ENCODE measurements around the gene ADAM30.

Gene ADAM30

DNA sequence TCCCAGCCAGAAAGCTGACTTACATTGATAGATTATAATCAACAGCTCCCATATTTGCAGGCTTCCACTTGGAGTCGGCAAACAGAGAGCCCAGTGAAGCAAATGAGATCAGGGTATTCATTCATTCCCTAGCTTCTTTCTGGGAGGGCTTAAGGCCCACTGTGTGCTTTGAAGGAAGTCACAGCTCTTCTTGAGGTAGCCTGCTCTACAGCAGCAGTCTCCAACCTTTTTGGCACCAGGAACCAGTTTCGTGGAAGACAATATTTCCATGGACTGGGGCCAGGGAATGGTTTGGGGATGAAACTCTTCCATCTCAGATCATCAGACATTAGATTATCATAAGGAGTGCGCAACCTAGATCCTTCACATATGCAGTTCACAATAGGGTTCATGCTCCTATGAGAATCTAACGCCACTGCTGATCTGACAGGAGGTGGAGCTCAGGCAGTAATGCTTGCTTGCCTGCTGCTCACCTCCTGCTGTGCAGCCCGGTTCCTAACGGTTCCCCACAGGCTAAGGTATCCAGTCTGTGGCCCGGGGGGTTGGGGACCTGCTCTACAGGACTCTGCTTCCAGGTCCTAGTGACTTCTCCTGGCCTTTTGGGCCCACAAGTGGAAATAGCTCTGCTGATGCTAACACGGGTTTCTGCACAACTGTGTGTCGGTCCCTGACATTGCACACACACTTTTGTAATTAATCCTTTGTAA lies 13.7 kb upstream of the ADAM30 start:
- Histone ChIP-seq H3K27ac (no peak overlapping the region), H3K4me3 (no peak overlapping the region)

DNA sequence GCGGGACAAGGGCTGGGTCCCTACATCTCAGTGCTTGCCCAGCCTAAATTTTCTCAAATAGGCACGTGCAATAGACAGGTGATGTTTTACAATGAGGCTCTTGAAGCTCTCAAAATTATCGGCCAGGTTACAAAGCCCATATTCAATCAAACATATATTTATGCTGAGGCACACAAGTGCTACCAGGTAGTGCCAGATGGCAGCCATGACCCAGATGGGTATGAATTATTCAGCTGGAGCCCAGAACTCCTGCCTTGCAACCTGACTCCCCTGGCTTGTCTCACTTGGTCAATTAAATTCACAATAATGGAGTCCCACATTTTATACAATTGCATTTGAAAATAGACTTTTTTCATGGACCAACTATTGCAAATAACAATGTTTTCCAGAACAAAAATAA lies 12.3 kb upstream of the ADAM30 start:
- Histone ChIP-seq H3K27ac (no peak overlapping the region), H3K4me3 (no peak overlapping the region)

DNA sequence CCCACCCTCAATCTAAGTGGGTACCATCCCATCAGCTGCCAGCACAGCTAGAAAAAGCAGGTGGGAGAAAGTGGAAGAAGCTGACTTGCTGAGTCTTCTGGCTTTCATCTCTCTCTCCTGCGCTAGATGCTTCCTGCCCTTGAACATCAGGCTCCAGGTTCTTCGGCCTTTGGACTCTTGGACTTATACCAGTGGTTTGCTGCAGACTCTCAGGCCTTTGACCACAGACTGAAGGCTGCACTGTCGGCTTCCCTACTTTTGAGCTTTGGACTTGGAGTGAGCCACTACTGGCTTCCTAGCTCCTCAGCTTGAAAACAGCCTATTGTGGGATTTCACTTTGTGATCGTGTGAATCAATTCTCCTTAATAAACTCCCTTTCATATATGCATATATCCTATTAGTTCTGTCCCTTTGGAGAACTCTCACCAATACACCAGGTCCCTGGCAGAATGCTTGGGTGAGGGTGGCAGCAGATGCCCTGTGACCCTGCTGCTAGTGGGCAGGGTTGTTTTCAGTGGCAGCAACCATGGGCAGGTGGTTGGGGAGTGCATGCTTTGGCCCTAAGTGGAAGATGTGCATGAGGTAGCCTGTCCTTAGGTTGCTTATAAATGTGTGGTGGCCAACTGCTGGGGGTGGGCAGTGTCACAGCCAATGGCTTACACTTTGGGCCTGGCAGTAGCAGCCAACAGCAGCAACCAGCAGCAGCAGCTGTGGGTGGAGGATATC lies 10.8 kb upstream of the ADAM30 start:
- H3K4me3 ChIP-seq, result no peak overlapping the region
- H3K27ac ChIP-seq, result no peak overlapping the region

DNA sequence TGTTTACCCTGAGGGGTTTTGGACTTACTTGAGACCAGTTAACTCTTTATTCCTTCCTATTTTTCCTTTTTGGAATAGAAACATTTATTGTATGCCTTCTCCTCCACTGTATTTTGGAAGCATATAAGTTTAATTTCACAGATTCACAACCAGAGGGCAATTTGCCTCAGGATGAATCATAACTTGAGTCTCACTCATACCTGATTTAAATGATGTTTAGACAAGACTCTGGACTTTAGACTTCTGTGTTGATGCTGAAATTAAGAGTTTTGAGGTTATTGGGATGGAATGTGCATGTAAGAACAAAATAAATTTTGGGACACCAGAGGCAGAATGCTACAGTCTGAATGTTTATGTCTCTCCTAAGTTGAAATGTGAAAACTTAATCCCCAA lies 7.1 kb upstream of the ADAM30 start:
- H3K27ac ChIP-seq, result no peak overlapping the region

DNA sequence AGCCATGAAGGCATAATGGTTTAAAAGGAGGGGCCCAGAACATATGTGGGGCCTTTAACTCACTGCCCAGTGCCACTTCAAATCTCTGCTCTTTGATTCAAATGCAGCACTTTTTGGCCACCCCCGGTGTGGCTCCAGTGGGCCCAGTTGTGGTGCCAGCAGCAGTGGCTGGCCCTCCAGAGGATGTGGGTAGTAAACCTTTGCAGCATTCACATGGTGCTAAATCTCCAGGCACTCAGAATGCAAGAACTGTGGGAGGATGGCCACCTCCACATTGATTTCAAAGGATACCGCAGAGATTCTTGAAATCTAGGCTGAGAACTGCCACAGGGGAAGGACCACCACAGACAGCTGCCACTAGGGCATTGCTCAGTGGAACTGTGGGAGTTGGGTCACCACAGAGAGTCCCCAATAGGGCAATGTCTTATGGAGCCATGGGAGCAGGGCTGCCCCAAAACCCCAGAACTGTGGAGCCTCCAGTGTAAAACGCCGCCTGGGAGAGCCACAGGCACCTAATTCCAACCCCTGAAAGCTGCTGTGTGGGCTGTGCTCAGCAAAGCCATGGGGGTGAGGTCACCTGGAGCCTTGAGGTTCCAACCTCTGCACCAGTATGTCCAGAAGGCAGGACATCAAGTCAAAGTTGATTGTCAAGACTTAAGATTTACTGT lies 6.6 kb upstream of the ADAM30 start:
- Histone ChIP-seq H3K4me3 (no peak overlapping the region), H3K27ac (no peak overlapping the region)

More for the DNA sequence above, 7.1 kb upstream of the ADAM30 start:
- no peak overlapping the region for H3K4me3 ChIP-seq

DNA sequence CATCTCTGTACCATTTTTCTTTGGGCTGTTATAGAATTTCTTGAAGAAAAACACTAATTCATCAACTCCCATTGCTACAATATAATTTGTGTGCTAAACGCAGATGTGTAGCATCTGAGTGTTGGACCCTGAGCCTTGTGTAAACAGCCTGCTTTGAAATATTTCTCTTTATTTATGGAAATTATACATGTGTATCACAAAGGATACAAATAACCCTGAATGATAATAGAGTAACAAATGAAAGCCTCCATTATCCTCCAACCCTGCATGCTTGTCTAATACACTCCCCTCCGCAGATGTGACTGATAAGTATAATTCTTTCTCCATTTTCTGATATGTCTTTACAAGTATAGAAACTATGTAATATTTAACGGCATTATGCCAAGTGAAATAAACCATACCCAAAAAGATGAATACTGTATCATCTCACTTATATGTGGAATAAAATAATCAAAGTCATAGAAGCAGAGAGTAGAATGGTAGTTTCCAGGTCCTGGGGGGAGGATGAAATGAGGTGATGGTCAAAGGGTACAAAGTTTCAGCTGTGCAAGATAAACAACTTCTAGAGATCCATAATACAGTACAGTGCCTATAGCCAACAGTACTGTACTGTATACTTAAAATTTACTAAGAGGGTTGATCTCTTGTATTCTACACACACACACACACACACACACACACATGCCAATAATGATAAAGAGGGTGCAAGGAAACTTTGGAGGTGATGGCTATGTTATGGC lies 2.8 kb upstream of the ADAM30 start:
- H3K27ac ChIP-seq, result no peak overlapping the region

DNA sequence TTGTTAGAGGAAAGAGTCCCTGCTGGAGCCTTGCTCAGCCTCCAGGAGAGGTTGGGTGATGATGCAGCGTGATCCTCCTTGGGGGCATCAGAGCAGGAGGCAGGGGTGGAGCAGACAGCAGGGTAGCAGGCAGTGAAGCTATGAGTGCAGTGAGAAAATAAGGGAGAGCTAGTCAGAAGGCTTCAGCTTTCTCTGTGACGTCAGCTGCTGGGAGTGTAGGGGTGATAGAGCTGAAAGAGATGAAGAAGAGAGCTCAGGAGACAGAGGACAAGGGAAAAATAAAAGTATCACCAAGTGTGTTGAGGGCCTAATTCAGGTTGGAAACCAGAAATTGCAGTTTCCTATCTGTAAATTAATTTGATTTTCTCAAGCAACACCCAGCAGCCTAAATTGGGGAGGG lies 2.2 kb upstream of the ADAM30 start:
- H3K27ac ChIP-seq, result no peak overlapping the region
- no peak overlapping the region for H3K4me3 ChIP-seq

More for the DNA sequence above, 2.8 kb upstream of the ADAM30 start:
- H3K4me3 ChIP-seq, result no peak overlapping the region

DNA sequence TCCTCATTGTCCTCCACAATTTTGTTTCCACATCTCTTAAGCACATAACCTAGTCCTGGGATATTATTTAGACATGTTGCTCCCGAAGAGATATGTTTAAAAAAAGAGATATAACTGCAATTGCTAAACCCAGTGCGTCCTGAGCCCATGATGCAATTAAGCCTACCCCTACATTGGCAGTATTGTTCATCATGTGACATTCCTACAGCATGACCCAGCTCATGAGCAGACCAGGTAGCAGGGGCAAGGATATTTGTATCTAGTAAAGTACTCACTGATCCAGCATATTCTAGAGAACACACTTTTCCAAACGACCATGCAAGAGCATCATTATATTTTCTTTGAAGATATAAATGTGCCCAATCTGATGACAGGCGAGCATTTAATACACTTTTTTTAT lies 1.2 kb downstream of the ADAM30 start:
- Histone ChIP-seq H3K4me3 (no peak overlapping the region), H3K27ac (no peak overlapping the region)

DNA sequence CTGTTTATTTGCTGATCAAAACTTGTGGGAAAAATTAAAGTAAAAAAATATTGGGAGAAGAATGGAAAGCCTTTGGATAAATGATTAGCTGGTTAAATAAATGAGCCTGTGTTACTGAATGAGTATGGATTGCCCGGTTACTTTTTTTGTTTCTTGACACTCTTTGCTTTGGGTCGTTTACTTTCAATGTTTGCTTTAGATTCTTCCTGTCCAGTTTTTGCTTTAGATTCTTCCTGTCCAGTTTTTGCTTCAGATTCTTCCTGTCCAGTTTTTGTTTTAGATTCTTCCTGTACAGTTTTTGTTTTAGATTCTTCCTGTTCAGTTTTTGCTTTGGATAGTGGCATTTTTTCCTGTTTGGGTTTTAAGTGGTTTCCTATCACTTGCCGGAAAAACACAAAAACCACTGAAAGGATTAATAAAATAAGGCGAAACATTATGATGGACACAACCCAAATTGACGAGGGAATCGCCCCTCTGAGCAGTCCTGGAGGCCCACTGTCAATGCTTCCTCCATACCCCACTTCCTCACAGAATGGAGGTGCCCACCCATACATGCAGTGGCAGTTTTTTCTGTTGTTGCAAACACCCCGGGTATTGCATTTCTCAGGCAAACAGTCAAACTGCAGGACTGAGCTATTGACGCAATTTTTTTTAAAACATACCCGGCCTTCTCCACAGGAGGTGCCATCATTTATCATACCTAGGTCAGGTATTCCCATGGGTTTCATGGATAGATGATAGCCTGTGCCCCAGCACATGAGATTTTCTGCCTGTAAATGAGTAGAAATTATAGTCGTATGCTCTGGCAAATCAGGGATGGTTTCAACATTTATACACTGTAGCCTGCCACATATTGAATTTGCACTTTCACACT lies 2.3 kb downstream of the ADAM30 start:
- Histone ChIP-seq H3K27ac (no peak overlapping the region), H3K4me3 (no peak overlapping the region)

DNA sequence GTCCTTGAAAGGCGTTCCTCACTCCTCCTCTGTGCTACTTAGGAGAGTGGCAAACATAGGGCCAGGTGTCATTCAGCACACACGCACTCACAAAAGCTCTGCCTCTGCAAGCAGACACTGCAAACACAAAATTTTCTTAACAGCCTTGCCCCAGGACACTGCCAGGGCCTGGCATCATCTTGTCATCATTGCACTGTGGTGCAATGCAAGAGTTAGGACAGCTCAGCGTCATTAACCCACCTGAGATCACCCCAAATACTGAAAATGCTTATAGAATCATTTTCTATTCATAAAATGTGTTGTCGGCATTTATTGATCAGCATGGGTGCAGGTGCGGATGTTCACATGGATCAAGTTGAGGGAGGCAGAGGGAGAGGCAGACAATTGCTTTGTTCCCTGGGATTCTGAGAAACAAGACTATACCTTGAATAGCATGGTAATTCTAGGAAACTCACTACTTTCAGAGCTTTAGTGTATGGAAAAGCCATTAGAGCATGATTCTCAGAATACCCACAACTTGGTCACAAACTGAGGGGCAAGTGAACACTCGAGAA lies 3.0 kb downstream of the ADAM30 start:
- H3K27ac ChIP-seq, result no peak overlapping the region
- H3K4me3 ChIP-seq, result no peak overlapping the region

DNA sequence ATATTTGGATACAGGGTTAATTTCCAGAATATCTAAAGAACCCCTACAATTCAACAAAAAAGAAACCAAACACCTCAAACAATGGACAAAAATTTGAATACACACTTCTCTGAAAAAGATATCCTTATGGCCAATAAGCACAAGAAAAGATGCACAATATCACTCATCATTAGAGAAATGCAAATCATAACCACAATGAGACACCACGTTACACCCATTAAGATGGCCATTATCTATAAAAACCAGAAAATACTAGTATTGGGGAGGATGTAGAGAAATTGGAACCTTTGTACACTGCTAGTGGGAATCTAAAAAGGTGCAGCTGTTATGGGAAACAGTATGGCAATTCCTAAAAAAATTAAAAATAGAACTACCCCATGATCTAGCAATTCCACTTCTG lies 4.9 kb downstream of the ADAM30 start:
- Histone ChIP-seq H3K4me3 (no peak overlapping the region), H3K27ac (no peak overlapping the region)

DNA sequence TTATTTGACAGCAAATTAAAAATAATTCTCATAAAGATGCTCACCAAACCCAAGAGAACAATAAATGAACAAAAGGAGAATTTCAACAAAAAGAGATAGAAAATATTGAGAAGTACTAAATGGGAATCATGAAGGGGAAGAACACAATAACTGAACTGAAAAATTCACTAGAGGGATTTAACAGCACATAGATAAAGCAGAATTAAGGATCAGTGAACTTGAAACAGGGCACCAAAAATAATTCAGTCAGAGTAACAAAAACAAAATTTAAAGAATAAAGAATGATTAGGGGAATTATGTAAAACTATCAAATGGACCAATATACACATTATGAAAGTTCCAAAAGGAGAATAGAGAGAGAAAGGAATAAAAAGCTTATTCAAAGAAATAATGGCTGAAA lies 7.8 kb downstream of the ADAM30 start:
- H3K4me3 ChIP-seq, result no peak overlapping the region

DNA sequence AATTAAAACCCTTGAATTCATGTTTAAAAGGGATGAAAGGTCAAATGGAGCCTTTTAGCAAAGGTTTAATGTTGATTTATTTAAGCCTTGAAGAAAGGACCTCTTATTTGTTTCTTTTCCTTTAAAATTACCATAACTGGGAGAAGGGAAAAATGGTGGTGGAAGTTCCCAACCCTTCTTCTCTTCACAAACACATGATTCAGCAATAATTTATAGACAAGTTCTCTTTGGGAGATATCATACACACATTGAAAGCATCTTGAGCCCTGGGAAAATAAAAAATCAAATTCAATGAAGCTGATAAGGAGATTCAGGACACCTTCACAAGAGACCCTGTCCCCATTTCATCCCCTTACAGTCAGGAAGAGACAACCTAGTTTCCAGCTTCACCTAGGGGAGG lies 8.9 kb downstream of the ADAM30 start:
- Histone ChIP-seq H3K27ac (no peak overlapping the region), H3K4me3 (no peak overlapping the region)

More for the DNA sequence above, 7.8 kb downstream of the ADAM30 start:
- H3K27ac ChIP-seq, result no peak overlapping the region

DNA sequence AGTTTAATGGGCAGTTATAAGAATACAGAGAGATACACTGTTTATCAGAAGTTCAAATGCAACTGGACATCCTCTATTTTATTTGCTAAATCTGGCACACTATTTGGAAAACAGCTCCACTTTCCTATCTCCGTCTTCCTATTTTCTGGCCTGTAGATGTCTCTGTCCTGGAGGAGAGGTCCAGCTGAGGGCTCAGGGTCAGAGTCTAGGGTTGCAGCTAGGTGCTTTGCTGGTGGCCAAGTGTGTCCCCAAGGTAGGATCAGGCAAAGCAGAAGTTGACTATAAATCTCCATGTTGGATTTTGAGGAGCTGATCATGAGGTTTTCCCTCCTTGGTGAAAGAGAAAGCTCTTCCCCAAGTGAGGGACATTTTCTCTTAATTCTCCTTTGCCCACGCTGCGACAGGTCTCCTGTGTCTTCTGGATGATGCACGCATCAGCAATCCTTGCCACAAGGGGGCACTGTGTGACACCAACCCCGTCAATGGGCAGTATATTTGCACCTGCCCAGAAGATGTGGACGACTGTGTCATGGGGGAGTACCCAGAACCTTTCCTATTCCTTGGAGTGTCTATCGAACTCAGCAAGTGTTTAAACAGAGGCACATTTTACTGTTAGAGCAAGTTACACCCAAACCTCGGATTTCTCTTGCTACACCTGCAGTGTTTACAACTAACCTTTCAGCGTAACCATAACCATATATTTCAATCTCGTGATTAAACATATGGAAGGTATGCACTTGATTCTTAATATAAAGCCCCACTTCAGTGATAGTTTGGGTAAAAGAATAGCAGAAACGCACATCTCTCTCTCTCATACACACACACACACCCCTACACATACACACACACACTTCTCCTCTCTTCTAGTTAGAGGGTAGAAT lies 10.2 kb downstream of the ADAM30 start:
- no peak overlapping the region for H3K4me3 ChIP-seq

DNA sequence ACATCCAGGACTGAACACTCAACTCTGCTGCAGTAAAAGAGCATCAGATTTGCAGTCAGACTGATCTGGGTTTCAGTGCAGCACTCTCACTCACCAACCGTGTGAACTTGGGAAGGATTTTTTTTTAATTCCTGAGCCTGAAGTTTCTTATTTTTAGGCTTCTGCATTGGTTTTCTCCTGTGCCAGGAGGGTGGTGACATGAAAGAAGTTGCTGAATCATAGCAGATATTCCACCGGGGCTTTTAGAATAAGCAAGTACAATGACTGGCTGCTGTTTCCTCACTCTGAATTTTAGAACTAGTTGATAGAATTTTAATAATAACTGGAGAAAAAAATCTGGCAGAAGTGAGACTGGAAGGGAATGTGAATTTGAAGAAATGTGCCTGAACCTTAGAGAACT lies 11.6 kb downstream of the ADAM30 start:
- H3K4me3 ChIP-seq, result no peak overlapping the region

More for the DNA sequence above, 10.2 kb downstream of the ADAM30 start:
- no peak overlapping the region for H3K27ac ChIP-seq

DNA sequence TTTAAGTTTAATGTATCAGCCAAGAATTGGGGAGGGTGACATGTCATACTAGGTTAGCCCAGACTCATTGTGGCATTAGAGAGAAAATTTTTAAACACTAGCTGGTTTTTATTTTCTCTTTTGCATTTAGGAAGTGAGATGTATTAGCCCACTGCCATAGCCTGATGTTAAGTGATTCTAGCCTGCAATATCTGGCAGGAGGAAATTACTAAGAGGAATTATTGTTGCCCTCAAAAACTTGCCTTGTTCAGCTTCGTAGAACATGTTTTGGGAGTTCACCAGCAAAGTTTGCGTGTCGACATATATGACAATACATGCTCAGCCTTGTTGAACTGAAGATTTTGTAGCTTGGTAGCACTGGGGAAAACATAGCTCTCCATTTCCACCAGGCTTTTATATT lies 12.5 kb downstream of the ADAM30 start:
- Histone ChIP-seq H3K4me3 (no peak overlapping the region), H3K27ac (no peak overlapping the region)

More for the DNA sequence above, 11.6 kb downstream of the ADAM30 start:
- H3K27ac ChIP-seq, result no peak overlapping the region

DNA sequence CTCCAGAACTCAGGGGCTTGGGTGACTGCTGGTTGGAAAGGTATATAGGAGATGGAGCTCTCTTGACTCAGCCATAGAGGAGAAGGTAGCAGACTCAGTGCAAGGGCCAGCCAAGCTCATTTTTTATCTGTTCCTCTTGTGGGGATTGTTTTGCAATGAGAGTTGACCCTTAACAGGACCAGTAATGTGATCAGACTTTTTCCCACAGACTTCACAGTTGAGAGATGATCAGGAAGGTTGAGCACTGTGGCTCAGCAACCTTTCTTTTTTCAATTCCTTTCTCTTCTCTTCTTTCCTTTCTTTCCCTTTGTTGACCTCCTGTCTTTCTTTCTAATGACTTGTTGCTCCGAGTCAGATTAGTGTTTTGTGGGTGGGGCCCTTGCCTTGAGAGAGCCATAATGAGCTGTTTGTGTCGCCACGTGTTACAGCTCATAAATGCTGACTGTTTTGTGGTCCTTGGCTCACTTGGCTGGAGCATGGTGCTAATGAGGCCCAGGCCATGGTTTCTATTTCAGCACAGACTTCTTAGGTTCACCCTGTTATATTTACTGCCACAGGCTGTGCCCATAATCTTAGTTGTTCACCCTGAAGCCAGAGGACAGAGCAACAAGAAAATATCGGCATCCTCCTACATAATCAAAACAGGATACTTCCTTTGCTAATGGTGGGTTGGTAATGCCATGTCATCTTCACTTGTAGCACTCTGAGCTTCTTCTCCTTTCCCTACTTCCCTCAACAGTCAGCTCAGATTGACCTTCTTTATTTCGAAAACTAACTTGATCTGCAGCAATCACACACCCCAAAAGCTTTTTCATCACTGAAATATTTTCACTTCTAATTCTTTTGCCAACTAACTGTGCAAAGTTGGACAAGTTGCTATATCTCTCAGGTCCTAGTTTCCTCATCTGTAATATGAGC lies 13.9 kb downstream of the ADAM30 start:
- no peak overlapping the region for H3K4me3 ChIP-seq
- no peak overlapping the region for H3K27ac ChIP-seq

Measured in skin epidermis (tissue), 12 donors.